HK-2 (cell line): ENCODE measurements around the gene SAP25.
"Not testable (repeated sequence)": the region's sequence is repeated elsewhere in the genome, so short reads cannot be mapped to it uniquely, and the experiment has no call there.

ENCODE experiments used
- DNase-seq: peaks from one replicate; pipeline ENCODE4 v3.0.0-alpha.2; 2018; ENCODE audit not compliant: unreplicated experiment

The SAP25 gene

GRCh38 chr7:100575746-100576383 is 2.2 kb upstream of the SAP25 start:
- DNase-seq = no peak

GRCh38 chr7:100575206-100575631 is 1.5 kb upstream of the SAP25 start:
- DNase-seq = no peak

DNA sequence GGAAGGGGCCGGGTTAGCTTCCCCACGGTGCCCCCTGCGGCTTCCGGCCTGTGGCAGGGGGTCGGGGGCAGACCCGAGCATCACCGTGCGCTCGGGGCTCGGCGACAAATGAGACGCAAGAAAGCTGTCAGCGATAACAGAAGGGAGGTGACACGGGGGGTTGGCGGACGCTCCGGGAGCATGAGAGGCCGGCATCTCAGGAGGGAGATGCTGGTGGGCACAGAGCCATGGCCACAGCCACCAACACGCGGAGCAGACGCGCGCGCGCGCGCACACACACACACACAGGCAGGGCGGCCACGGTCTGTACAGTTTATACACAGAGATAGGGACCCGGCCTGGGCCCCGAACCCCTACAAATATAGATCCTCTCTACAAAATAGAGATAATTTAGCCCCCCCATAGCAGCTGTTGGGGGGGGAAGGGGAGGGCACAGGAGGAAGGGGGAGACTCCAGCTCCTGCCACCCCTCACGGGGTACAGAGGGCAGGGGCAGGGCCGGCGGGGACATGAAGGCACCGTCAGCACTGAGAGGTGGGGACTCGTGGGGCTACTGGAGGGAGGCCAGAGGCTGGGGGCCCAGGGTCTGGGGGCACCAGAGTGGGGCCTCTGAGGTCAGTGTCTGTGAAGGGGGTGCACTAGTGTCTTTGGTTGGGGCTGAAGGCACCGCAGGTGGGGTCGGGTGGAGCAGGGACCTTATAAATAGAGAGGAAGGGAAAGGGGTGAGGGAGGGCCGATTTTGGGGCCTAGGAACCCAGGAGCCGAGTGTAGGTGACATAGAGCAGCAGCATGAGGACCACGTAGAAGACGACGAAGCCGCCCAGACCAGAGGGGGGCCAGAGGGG is 884 bp upstream of the SAP25 start:
- no peak for DNase-seq

- no peak for DNase-seq
Measured at GRCh38 chr7:100572949-100573675, 588 bp downstream of the SAP25 start.

- DNase-seq = no peak
Measured at GRCh38 chr7:100572281-100572948, 1.3 kb downstream of the SAP25 start.

DNA sequence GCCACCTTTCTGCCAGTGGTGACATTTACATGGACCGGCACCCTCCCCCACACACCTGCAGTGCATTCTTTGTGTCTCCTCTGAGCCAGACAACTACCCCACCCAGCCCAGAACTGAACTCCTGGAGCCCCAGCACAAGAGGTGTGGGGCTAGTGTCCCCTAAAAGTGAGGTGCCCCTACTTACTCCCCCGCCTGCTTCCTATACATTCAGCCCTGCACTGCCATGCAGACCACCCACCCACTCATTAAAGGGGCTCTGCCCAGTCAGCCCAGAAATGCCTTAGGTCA is 1.9 kb downstream of the SAP25 start:
- no peak for DNase-seq

- no peak for DNase-seq
Measured at GRCh38 chr7:100570954-100571828, 2.5 kb downstream of the SAP25 start.

- DNase-seq = no peak
Measured at GRCh38 chr7:100568896-100569844, 4.5 kb downstream of the SAP25 start.

DNA sequence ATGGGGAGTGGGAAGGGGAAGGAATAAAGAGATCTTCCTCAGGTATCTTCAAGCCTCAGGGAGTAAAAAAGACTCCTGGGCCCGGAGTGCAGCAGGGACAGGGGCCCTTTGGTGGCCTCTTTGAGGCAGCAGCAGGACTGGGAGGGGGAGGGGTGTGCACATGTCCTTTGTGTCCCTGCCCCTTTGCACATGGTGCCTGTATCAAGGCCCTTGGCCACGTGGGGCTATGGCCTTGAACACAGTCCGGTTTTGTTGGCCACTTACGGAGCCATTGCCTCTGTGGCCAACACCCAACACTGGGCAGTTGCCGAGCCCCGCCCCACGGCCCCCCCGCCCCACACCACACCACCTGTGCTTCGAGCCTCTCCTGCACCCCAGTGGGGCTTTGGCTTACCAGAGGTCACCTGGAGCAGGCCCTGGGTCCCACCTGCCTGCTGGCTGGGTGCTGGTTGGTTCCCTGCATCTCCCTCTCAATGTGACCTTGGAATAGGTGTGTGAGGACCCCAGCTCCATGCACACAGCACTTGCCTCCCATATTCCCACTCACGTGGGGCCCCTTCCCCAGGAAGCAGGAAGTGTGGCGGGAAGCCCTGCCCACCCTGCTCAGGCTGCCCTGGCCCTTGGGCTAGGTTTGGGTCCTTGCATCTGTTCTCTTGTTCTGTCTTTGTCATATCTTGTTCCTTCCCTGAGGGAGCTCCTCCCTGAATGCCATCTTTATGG is 5.4 kb downstream of the SAP25 start:
- no peak for DNase-seq

DNA sequence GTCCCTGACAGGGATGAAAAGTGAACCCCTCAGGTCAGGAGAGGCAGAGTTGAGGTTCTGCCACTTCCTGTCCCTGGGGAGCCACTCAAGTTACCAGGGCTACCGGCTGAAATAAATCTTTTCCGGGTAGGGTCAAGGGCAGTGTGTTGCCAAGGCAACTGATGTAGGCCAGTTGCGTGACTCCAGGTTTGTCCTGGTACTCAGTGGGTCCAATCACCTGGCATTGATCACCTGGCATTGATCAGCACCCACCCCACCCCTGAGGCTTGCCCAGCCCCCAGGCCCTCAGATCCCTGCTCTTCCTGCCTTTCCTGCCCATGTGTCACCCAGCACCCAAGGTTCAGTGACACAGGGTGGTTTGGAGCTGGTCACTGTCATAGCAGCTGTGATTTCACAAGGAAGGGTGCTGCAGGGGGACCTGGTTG is 5.9 kb downstream of the SAP25 start:
- DNase-seq = no peak

- DNase-seq = no peak
Measured at GRCh38 chr7:100567031-100567730, 6.5 kb downstream of the SAP25 start.

- no peak for DNase-seq
Measured at GRCh38 chr7:100566018-100566531, 7.6 kb downstream of the SAP25 start.

GRCh38 chr7:100565133-100565571 is 8.5 kb downstream of the SAP25 start:
- no peak for DNase-seq

DNA sequence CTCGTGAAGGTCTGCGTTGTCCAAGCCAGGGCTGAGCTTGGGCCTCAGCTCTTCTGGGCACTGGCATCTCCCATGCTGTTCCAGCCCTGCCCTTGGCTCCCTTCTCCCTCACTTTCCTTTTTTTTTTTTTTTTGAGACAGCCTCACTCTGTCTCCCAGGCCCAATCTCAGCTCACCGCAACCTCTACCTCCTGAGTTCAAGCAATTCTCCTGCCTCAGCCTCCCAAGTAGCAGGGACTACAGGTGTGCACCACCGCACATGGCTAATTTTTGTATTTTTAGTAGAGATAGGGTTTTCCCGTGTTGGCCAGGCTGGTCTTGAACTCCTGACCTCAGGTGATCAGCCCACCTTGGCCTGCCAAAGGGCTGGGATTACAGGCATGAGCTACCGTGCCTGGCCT is 9.3 kb downstream of the SAP25 start:
- not testable (repeated sequence) for DNase-seq

DNA sequence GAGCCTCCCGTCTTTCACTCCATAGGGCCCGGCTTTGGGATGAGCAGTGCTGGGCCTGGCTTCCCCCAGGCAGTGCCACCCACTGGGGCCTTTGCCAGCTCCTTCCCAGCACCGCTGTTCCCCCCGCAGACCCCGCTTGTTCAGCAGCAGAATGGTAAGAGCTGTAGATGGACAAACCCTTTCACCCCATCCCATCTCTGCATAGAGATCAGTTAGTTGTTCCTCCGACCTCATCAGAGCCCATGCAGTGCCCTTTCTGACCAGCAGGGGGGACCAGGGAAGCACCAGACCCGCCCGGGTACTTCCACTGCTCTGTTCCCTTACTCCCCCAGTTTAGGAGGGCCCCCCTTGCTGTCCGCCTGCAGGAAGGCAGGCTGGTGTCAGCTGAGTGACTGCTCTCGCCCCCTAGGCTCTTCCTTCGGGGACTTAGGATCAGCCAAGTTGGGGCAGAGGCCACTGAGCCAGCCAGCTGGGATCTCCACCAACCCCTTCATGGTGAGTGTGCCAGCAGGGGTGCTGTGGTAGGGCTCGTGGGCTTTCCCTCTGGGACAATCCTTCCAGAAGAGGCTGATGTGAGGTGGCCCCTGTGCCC is 9.8 kb downstream of the SAP25 start:
- peak; percentile 79 for DNase-seq

DNA sequence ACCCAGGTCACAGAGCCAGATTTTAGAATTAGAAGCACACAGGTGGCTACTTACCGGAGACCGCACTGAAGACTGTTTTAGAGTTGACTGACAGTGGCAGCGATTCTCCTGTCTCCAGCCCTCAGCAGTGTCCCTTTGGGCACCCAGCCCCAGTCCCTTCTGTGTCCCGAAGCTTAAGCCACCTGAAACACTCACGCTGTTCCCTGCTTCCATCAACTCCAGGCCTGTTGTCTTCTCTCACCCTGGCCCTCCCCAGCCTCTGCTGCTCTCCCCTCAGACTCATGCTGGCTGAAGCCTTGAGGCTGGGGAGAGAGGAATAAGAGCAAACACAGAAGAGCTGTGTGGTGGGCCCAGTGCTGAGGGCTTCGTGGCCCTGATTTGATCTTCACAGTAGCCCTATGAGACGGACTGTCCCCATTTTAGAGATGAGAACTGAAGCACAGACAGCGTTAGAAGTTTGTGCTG is 10.6 kb downstream of the SAP25 start:
- DNase-seq = no peak

DNA sequence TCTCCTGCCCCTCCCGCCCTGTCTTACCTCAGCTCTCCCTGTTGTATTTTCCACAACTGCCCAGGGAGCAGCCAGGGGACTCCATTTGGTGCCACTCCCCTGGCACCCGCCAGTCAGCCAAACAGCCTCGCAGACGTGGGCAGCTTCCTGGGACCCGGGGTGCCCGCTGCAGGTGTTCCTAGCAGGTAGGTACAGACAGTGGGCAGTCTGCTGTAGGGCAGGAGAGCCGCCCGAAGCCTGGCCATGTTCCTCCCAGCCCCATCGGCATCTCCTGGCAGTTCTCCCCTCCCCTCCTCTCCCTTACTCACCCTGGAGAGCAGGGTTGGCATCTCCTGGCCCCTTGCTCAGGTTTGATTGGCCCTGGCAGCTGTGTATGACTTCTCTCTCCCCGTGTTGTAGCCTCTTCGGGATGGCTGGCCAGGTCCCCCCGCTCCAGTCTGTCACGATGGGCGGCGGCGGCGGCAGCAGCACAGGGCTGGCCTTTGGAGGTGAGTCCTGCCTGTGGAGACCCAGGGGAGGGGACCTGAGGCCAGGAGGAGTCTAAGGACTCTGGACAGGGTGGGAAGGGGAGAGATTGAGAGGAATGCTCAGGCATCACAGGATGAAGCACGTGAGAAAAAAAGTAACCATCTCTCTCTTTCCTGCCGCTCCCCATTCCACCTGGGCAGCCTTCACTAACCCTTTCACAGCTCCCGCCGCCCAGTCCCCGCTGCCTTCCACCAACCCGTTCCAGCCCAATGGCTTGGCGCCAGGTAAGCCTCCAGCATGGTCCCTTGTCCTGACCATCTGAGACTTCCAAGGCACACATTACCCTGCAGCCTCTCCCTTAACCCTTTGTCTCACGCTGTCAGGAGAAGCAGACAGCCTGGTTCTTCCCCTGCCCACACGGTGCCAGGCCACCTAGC is 11.3 kb downstream of the SAP25 start:
- DNase-seq = no peak
